Measurements from ENCODE around the gene TTC34.

- TF ChIP-seq CTCF (IDR thresholded peaks at IDR 0.05) = no peak
- TF ChIP-seq POLR2A (IDR thresholded peaks at IDR 0.05) = no peak
Measured at GRCh38 chr1:2805801-2806430, 4.4 kb upstream of the TTC34 start.

Measured in ovary (tissue), 3 donors.